HepG2 (cell line): Measurements from ENCODE around the gene COL25A1. TPM values are rescaled to one million over a fixed set of nuclear protein-coding genes. Genes with fewer than 3 reads are reported as not detected.

Source experiments
- AHR ChIP-seq: IDR thresholded peaks from 2 replicates; pipeline ENCODE4 v1.6.1; 2018; ENCODE audit warnings: missing genetic modification reagents, missing compliant biosample characterization
- KMT2B ChIP-seq: IDR thresholded peaks from 2 replicates; pipeline ENCODE4 v1.6.1; 2016; ENCODE audit warnings: missing genetic modification reagents, missing compliant biosample characterization
- RAD21 ChIP-seq: fragments of 450-650 bp; formaldehyde crosslinking; IDR thresholded peaks from 2 replicates; pipeline ENCODE4 v1.5.0; 2020; ENCODE audit warnings: mild to moderate bottlenecking
- STAT5B ChIP-seq: sonication (generic); formaldehyde crosslinking; IDR thresholded peaks from 2 replicates; pipeline ENCODE4 v1.4.0; 2020; ENCODE audit warnings: missing genetic modification reagents
- ZNF501 ChIP-seq: sonication (generic); formaldehyde crosslinking; IDR thresholded peaks from 2 replicates; pipeline ENCODE4 v1.5.1; 2020; ENCODE audit warnings: mild to moderate bottlenecking, moderate library complexity, missing genetic modification reagents
- ZZZ3 ChIP-seq: sonication (generic); formaldehyde crosslinking; IDR thresholded peaks from 2 replicates; pipeline ENCODE4 v1.4.0; 2020; ENCODE audit warnings: missing genetic modification reagents, mild to moderate bottlenecking, borderline replicate concordance
- polyA plus RNA-seq, 8 experiments: library from polyadenylated mRNA; depleted of rRNA in 3 of 8; stranded (reverse) in 7 of 8; unstranded in 1 of 8; fragments of >200 nt; fragmentation: Illumina TruSeq in 4 of 8; extraction: Trizol in 4 of 8; gene quantifications; 2 replicates each; pipeline versions ENCODE4 v1.2.1 to v1.2.3, GENCODE V29; 2011 to 2016; ENCODE audit warnings: low read depth in 4 of 8, missing spikeins in 1 of 8, mixed read lengths in 1 of 8; ENCODE audit not compliant: insufficient read depth in 1 of 8
- total RNA-seq, 5 experiments: library from RNA; depleted of rRNA; stranded (reverse); fragments of >200 nt; fragmentation: Illumina TruSeq; extraction: Trizol; gene quantifications; 2 replicates each; pipeline ENCODE4 v1.2.3, GENCODE V29; 2016; ENCODE audit warnings: low read depth in 1 of 5
- TF ChIP-seq, protein P1 (sequence below): sonication (generic); formaldehyde crosslinking; IDR thresholded peaks from 2 replicates; pipeline ENCODE4 v1.5.1; 2020; ENCODE audit warnings: mild to moderate bottlenecking, missing genetic modification reagents, borderline replicate concordance
- TF ChIP-seq, protein P2 (sequence below): sonication (generic); formaldehyde crosslinking; conservative IDR thresholded peaks from 2 replicates; pipeline ENCODE4 v1.4.0; 2020; ENCODE audit warnings: missing genetic modification reagents

Gene COL25A1
- total and polyA plus RNA-seq, 2 of the 13 experiments (the other 11 are each of a cell fraction or from before 2014, with no cell fraction given) = not detected

DNA sequence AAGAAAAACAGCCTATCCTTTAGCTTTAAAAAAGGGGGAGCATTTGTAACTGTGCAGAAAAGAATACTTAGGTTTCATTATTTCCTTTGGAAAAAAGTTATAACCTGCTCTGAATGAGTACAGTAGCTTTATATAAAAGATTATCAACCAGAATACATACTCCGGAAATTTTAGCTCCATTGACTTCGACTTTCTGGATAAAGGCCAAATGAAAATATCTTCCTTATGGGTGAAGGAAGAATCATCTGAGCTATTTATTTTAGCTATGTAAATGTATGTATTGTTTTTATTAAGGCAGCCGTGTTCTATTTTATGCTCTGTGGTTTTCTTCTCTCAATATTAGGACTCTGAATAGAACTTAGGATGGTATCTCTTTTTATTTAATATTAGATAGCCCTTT, 470.6 kb downstream of the COL25A1 start (continued):
- TF ChIP-seq, protein P1, sequence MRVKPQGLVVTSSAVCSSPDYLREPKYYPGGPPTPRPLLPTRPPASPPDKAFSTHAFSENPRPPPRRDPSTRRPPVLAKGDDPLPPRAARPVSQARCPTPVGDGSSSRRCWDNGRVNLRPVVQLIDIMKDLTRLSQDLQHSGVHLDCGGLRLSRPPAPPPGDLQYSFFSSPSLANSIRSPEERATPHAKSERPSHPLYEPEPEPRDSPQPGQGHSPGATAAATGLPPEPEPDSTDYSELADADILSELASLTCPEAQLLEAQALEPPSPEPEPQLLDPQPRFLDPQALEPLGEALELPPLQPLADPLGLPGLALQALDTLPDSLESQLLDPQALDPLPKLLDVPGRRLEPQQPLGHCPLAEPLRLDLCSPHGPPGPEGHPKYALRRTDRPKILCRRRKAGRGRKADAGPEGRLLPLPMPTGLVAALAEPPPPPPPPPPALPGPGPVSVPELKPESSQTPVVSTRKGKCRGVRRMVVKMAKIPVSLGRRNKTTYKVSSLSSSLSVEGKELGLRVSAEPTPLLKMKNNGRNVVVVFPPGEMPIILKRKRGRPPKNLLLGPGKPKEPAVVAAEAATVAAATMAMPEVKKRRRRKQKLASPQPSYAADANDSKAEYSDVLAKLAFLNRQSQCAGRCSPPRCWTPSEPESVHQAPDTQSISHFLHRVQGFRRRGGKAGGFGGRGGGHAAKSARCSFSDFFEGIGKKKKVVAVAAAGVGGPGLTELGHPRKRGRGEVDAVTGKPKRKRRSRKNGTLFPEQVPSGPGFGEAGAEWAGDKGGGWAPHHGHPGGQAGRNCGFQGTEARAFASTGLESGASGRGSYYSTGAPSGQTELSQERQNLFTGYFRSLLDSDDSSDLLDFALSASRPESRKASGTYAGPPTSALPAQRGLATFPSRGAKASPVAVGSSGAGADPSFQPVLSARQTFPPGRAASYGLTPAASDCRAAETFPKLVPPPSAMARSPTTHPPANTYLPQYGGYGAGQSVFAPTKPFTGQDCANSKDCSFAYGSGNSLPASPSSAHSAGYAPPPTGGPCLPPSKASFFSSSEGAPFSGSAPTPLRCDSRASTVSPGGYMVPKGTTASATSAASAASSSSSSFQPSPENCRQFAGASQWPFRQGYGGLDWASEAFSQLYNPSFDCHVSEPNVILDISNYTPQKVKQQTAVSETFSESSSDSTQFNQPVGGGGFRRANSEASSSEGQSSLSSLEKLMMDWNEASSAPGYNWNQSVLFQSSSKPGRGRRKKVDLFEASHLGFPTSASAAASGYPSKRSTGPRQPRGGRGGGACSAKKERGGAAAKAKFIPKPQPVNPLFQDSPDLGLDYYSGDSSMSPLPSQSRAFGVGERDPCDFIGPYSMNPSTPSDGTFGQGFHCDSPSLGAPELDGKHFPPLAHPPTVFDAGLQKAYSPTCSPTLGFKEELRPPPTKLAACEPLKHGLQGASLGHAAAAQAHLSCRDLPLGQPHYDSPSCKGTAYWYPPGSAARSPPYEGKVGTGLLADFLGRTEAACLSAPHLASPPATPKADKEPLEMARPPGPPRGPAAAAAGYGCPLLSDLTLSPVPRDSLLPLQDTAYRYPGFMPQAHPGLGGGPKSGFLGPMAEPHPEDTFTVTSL (CRISPR knock-in tag) = no peak
- TF ChIP-seq KMT2B (no peak), AHR (CRISPR knock-in tag) (no peak), STAT5B (no peak), RAD21 (CRISPR knock-in tag) (no peak), ZZZ3 (CRISPR knock-in tag) (no peak), ZNF501 (no peak)
- TF ChIP-seq, protein P2, sequence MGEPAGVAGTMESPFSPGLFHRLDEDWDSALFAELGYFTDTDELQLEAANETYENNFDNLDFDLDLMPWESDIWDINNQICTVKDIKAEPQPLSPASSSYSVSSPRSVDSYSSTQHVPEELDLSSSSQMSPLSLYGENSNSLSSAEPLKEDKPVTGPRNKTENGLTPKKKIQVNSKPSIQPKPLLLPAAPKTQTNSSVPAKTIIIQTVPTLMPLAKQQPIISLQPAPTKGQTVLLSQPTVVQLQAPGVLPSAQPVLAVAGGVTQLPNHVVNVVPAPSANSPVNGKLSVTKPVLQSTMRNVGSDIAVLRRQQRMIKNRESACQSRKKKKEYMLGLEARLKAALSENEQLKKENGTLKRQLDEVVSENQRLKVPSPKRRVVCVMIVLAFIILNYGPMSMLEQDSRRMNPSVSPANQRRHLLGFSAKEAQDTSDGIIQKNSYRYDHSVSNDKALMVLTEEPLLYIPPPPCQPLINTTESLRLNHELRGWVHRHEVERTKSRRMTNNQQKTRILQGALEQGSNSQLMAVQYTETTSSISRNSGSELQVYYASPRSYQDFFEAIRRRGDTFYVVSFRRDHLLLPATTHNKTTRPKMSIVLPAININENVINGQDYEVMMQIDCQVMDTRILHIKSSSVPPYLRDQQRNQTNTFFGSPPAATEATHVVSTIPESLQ (CRISPR knock-in tag) = no peak
